Muscle of arm (tissue), 12 donors: Measurements from ENCODE around the gene NARS2. TPM values are rescaled to one million over a fixed set of nuclear protein-coding genes. Genes with fewer than 3 reads are reported as not detected.
A peak's percentile ranks its signal among the peaks of the same experiment; 100 is the strongest.

Experiments used
- DNase-seq: peaks from one replicate; pipeline ENCODE4 v3.0.0-alpha.2; 2013
- polyA plus RNA-seq, 12 donors: library from polyadenylated mRNA; unstranded; fragments of 120-200 nt; gene quantifications; one replicate each; pipeline ENCODE4 v1.2.1, GENCODE V29; 2013; ENCODE audit not compliant: insufficient read length in 12 of 12

Gene NARS2
- polyA plus RNA-seq, 12 donors, result 11.4 to 25.1 (median 16.9) TPM; not detected in 1

- peak; percentile 86 for DNase-seq
Observed at GRCh38 chr11:78416285-78417174, 158.1 kb downstream of the NARS2 start.

- no peak for DNase-seq
Observed at GRCh38 chr11:78415338-78415737, 159.3 kb downstream of the NARS2 start.

DNA sequence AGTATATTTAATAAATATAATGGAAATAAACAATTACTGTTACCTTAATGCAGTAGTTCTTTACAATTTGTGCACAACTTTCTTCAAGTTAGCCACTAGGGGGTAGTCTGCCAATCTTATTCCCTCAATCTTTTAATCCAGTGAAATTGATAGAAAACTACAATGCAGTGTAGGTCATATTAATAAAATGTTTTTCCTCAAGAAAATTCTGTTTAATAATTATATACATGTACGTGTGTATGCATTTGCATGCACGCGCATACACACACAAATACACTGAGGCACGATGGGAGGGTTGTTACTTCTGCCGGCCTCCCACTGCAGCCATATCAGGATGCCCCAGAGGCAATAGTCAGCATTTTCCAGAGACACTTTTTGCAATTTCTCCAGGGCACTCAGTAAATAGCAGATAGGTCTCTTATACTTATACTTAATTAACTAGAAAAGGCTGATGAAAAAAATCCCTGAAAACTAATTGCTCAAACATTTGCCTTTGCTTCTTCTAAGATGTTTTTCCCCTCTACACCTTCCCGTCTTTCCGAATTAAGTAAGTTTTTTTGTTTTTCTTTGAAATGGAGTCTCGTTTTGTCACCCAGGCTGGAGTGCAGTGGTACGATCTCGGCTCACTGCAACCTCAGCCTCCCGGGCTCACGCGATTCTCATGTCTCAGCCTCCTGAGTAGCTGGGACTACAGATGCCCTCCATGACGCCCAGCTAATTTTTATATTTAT lies 160.2 kb downstream of the NARS2 start:
- no peak for DNase-seq

DNA sequence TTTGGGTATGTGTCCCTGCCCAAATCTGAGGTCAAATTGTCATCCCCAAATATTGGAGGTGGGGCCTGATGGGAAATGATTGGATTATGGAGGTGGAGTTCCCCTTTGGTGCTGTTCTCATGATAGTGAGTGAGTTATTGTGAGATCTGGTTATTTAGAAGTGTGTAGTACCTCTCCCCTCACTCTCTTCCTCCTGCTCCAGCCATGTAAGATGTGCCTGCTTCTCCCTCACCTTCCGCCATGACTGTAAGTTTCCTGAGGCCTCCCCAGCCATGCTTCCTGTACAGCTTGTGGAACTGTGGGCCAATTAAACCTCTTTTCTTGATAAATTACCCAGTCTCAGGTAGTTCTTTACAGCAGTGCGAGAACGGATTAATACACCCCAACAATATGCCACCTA lies 166.0 kb downstream of the NARS2 start:
- DNase-seq, result no peak

- DNase-seq, result no peak
Observed at GRCh38 chr11:78406568-78407196, 168.0 kb downstream of the NARS2 start.

- no peak for DNase-seq
Observed at GRCh38 chr11:78405805-78406204, 168.9 kb downstream of the NARS2 start.

DNA sequence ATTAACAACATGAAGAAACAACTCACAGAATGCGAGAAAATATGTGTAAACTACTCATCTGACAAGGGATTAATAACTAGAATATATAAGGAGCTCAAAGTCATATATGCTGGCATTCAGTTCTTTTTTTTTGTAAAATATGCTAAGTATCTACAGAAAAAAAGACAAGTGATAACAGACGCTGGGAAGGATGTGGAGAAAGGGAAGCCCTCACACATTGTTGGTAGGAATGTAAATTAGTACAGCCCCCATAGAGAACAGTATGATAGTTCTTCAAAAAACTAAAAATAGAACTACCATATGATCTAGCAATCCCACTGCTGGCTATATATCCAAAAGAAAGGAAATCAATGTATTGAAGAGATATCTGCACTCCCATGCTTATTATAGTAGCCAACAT lies 170.9 kb downstream of the NARS2 start:
- DNase-seq, result no peak

- no peak for DNase-seq
Observed at GRCh38 chr11:78402847-78403246, 171.8 kb downstream of the NARS2 start.

DNA sequence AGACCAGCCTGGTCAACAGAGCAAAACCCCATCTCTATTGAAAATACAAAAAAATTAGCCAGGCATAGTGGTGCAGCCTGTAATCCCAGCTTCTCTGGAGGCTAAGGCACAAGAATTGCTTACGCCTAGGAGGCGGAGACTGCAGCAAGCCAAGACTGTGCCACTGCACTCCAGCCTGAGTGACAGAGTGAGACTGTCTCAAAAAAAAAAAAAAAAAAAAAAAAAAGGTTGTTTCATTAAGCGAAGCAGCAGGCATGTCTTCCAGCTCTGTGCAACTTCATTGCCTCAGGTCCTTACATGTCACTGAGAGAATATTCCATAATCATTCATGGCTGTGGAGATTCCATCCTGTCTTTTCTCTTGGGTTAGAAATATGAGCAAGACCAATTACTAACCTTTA lies 174.0 kb downstream of the NARS2 start:
- DNase-seq, result no peak

DNA sequence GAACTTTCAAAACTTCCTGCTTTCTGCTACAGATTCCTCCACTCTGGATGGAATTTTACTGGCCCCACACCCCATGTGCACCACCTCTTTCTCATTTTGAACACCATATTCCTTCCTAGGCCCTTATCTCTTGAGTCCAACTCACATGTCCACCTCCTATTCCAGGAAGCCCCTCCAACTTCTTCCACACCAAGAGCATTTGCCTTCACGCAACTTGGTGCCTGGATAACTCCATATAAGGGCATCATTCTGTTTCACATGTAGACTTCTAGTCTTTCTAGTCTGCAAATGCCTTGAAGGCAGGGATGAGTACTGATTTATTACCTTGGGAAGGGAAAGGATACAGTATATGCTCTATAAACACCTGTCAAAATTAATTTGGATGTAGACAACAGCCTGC lies 174.5 kb downstream of the NARS2 start:
- no peak for DNase-seq

DNA sequence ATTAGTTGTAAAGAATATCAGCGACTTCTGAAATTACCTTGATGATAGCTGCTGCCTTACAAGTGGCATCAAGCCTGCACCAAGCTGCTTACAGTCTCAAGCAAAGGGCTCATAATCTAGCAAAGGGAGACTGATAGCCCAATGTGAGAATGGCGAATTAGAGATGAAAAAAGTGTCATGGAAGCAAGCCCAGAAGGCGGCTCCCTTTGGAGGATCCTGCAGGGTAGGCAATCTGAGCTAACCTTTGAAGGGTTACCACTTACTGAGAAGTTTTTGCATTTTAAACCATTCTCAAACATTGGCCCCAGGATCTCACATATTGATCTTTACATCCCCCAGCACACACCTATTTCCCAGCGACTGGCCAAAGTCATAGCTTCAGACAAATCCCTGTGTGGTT lies 175.5 kb downstream of the NARS2 start:
- no peak for DNase-seq

DNA sequence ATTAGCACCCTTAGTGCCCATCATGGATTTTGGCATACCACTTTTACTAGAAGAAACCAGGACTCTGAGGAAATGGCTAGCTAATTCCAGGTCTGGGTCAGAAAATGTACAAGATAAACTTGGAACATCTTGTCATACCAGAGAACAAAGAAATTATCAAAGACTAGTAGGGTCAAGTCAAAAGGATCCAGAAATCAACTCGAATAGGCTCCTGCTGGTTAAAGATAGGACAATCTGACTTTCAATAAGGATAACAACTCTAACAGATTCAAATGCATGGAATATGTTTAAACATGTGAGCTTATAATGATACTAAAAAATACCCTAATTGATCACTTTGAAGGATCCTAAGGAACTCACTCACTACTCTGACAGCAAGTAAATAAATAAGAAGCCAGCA lies 175.9 kb downstream of the NARS2 start:
- no peak for DNase-seq

GRCh38 chr11:78397398-78397797 lies 177.3 kb downstream of the NARS2 start:
- DNase-seq, result no peak

GRCh38 chr11:78395597-78395996 lies 179.1 kb downstream of the NARS2 start:
- no peak for DNase-seq

- no peak for DNase-seq
Observed at GRCh38 chr11:78392854-78393253, 181.8 kb downstream of the NARS2 start.

DNA sequence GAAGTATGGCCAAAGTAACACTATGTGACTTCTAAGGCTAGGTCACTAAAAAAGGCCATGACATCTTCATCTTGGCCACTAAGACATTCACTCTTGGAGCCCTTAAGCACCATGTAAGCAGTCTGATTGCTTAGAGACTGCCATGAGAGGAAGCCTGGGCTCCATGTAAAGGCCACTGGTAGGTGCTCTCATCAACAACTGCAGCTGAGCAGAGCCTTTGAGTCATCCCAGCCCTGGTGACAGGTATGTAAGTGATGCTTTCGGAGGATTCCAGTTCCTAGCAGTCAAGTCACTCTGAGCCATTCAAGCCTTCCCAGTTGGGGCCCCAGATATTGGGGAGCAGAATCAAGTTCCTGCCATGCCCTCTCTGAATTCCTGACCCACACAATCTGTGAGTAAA lies 183.2 kb downstream of the NARS2 start:
- DNase-seq, result no peak

DNA sequence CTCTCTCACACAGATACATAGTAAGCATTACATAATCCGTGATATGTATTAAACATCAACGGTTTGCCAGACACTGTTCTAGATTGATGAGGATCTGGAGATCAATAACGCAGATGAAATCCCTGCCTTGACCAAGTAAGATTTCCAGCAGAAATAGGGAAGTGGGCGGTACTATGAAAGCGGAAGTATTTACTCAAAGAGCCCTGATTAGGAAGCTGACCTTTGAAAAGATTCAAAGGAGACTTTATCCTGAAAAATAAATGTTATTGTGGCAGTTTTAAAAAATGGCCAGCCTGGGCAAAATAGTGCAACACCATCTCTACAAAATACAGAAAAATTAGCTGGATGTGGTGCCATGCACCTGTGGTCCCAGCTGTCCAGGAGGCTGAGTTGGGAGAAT lies 183.9 kb downstream of the NARS2 start:
- no peak for DNase-seq

DNA sequence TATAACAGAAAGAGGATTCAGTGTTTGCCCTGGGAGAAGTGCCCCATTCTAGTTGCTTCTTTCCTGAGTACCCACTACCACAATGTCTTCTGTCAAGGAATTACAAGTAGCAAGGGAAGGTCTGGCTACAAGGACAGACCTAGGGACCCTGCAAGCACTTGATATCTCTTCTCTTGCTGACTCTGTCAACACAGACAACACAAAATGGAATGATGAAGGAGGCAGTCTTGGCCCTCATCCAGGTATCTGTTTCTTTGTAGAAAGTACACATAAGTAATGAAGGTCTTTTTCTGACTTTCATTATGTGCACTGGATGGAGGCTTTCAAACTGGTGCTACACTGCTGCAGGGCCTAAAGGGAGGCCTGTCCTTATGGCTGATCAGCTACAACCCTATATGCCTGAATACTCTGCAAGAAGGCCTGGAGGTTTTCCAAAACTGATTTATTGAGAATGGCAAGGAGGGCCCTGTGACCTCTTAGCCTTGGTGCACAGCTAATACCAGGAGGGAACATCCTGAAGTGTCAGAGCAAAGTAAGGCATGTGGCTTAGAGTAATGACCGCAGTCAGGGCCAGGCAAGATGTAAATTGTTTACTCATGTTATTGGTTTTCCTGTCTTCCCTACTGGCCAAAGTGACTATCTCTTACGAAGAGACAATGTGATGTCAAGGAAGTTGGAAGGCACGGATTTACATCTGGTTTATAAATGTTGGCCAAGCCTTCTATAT lies 188.3 kb downstream of the NARS2 start:
- no peak for DNase-seq
